Colonic mucosa (tissue), 4 donors: ENCODE results near the gene DMAC2L. TPM values are rescaled to one million over a fixed set of nuclear protein-coding genes. Genes with fewer than 3 reads are reported as not detected.
"Not testable (repeated sequence)": the region's sequence is repeated elsewhere in the genome, so short reads cannot be mapped to it uniquely, and the experiment has no call there.

ENCODE experiments used
- DNase-seq: peaks from one replicate; pipeline ENCODE4 v3.0.0-alpha.2; 2020
- H3K27ac ChIP-seq: fragments of 200-600 bp; one replicate; pipeline ENCODE4 v1.8.0; 2021
- H3K27me3 ChIP-seq: fragments of 200-600 bp; one replicate; pipeline ENCODE4 v1.8.0; 2021
- H3K36me3 ChIP-seq: fragments of 200-600 bp; one replicate; pipeline ENCODE4 v1.8.0; 2021
- H3K4me1 ChIP-seq: fragments of 200-600 bp; one replicate; pipeline ENCODE4 v1.8.0; 2021; ENCODE audit warnings: mild to moderate bottlenecking
- H3K4me3 ChIP-seq: fragments of 200-600 bp; one replicate; pipeline ENCODE4 v1.8.0; 2021
- H3K9ac ChIP-seq, 2 donors: one replicate each; pipeline ENCODE4 v1.7.0; 2013; ENCODE audit warnings: control low read depth in 2 of 2, low read depth in 2 of 2, low read length in 2 of 2
- H3K9me3 ChIP-seq: fragments of 200-600 bp; one replicate; pipeline ENCODE4 v1.8.0; 2021
- CTCF ChIP-seq: fragments of 200-600 bp; IDR thresholded peaks from one replicate; pipeline ENCODE4 v1.8.0; 2022; ENCODE audit warnings: antibody characterized with exemption, mild to moderate bottlenecking
- intact Hi-C: fragments of 100-400 bp; cut with DNase I; formaldehyde crosslinking; loops from one replicate; pipeline ENCODE4 v1.14.1; 2022
- total RNA-seq, 2 donors: library from RNA; stranded (reverse); fragmentation: NEBNext Ultra II Directional in 1 of 2; extraction: Animal tissue kit (Norgen Biotek cat#: 25700) in 1 of 2; gene quantifications; one replicate each; pipeline ENCODE4 v1.2.1, GENCODE V29; 2021
- donor health status: healthy.
- donor health status: DM: no; HTN: no; CAD: no.
- donor health status: DM: no; HTN: no; CAD: no.

Gene DMAC2L
- total RNA-seq, 2 donors from 2014 or later = 15.2 to 20.9 TPM

DNA sequence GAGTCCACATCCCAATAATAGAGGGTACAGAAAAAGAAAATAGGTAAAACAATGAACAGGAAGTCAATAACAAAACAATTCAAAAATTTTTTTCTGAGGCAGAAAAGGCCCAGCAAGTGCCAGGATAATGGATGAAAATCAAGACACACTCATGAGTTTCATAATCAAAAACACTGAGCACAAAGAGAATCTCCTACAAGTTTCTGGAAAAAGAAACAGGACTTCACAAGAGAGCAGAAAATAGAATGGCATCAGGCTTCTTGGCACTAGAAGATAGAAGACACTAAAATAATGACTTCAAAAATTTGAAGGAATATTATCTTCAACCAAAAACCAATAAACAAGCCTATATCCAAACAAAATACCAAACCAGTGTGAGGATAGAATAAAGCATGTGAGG is 36.8 kb downstream of the DMAC2L start:
- H3K4me1 ChIP-seq = no peaks in the 10 kb centered on the region
- no peak for TF ChIP-seq CTCF

DNA sequence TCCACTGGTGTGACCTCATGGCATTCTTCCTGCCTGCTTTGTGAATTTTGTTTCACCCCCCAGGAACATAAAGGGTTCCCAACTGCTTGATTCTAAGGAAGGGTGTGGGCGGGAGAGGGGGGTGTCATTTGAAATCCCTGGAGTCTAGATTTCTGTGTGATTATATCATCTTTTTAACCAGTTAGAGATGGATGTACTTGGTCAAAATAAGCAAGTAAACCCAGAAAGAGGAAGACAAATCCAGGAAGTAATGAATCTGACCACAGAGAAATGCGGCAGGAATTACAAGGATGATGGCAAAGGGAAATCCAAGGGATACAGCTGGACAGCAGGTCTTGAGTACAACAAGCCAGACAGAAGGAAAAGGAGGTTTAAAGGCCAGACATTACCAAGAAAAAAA is 38.9 kb downstream of the DMAC2L start:
- intact Hi-C loops = no loop called here

More for the DNA sequence above, 36.8 kb downstream of the DMAC2L start:
- no peaks in the 10 kb centered on the region for H3K27me3 ChIP-seq
- no peak for DNase-seq
- intact Hi-C loops = no loop called here
- no peak overlapping the region for H3K9ac ChIP-seq
- H3K9me3 ChIP-seq = no peaks in the 10 kb centered on the region
- H3K27ac ChIP-seq = no peak overlapping the region
- H3K4me3 ChIP-seq = no peak overlapping the region
- no peaks in the 10 kb centered on the region for H3K36me3 ChIP-seq

DNA sequence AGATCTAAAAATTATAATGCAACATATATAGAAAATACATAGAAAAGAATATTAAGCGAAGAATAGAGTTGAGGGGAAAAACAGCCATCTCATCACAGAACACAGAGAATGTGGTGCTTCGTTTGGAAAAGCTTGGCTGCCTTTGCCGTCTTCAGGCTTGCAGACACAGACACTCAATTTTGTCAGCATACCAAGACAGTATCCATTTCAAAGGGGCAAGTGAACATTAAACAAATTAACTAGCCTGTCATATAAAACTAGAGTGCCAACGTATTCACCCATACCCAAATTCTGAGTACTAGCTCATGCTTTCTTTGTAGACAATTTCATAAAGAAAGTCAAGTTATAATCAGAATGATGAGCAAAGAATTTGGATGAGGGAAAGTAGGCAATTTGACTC is 40.5 kb downstream of the DMAC2L start:
- H3K4me3 ChIP-seq = no peak overlapping the region
- no peaks in the 10 kb centered on the region for H3K36me3 ChIP-seq
- no peaks in the 10 kb centered on the region for H3K27me3 ChIP-seq
- no peak for TF ChIP-seq CTCF
- no peak overlapping the region for H3K27ac ChIP-seq
- no peaks in the 10 kb centered on the region for H3K4me1 ChIP-seq
- no peaks in the 10 kb centered on the region for H3K9me3 ChIP-seq
- intact Hi-C loops = no loop called here
- no peak overlapping the region for H3K9ac ChIP-seq
- DNase-seq = no peak

More for the DNA sequence above, 38.9 kb downstream of the DMAC2L start:
- no peak for DNase-seq
- H3K27ac ChIP-seq = no peak overlapping the region
- no peaks in the 10 kb centered on the region for H3K4me1 ChIP-seq
- H3K9me3 ChIP-seq = no peaks in the 10 kb centered on the region
- no peak for TF ChIP-seq CTCF
- H3K36me3 ChIP-seq = no peaks in the 10 kb centered on the region
- H3K4me3 ChIP-seq = no peak overlapping the region
- no peaks in the 10 kb centered on the region for H3K27me3 ChIP-seq
- no peak overlapping the region for H3K9ac ChIP-seq

GRCh38 chr14:50353126-50353525 is 41.0 kb downstream of the DMAC2L start:
- TF ChIP-seq CTCF = no peak
- Histone ChIP-seq H3K36me3 (no peaks in the 10 kb centered on the region), H3K4me1 (no peaks in the 10 kb centered on the region), H3K4me3 (no peak overlapping the region), H3K9me3 (no peaks in the 10 kb centered on the region), H3K27me3 (no peaks in the 10 kb centered on the region), H3K9ac (no peak overlapping the region), H3K27ac (no peak overlapping the region)
- intact Hi-C loops = no loop called here
- DNase-seq = no peak

- Histone ChIP-seq H3K9me3 (no peaks in the 10 kb centered on the region), H3K9ac (no peak overlapping the region), H3K27me3 (no peaks in the 10 kb centered on the region), H3K4me3 (no peak overlapping the region), H3K36me3 (no peaks in the 10 kb centered on the region), H3K4me1 (no peaks in the 10 kb centered on the region), H3K27ac (no peak overlapping the region)
- no peak for DNase-seq
- peak; percentile 5 for TF ChIP-seq CTCF
- intact Hi-C loops = no loop called here
Measured at GRCh38 chr14:50354527-50354926, 42.4 kb downstream of the DMAC2L start.

GRCh38 chr14:50355692-50356091 is 43.6 kb downstream of the DMAC2L start:
- no peaks in the 10 kb centered on the region for H3K27me3 ChIP-seq
- DNase-seq = no peak
- no peak overlapping the region for H3K4me3 ChIP-seq
- no peak for TF ChIP-seq CTCF
- no peak overlapping the region for H3K27ac ChIP-seq
- H3K9ac ChIP-seq = no peak overlapping the region
- no peaks in the 10 kb centered on the region for H3K9me3 ChIP-seq
- no peaks in the 10 kb centered on the region for H3K36me3 ChIP-seq
- H3K4me1 ChIP-seq = no peaks in the 10 kb centered on the region
- intact Hi-C loops = no loop called here

DNA sequence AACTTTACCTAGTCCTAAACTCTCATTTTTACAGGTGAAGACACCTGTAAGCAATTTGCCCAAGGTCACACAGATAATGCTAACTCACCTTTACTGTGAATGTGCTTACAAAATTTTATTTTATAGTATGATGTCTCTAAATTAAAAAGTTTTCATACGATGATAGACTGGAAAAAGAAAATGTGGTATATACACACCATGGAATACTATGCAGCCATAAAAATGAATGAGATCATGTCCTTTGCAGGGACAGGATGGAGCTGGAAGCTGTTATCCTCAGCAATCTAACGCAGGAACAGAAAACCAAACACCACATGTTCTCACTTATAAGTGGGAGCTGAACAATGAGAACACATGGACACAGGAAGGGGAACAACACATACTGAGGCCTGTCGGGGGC is 44.2 kb downstream of the DMAC2L start:
- not testable (repeated sequence) for DNase-seq

More for the DNA sequence above, 44.2 kb downstream of the DMAC2L start:
- H3K27ac ChIP-seq, H3K36me3 ChIP-seq, H3K4me3 ChIP-seq, H3K4me1 ChIP-seq, H3K27me3 ChIP-seq, H3K9ac ChIP-seq, intact Hi-C loops, H3K9me3 ChIP-seq: not testable (repeated sequence)
